Loucy (cell line): ENCODE data around the gene TIE1.

ENCODE experiments used
- H2AFZ ChIP-seq: fragments of 200-600 bp; sonication (generic); 2 replicates; pipeline ENCODE4 v1.6.0; 2016; ENCODE audit warnings: antibody characterized with exemption, mild to moderate bottlenecking, low read length, moderate library complexity
- H3F3A ChIP-seq: fragments of 200-600 bp; 2 replicates; pipeline ENCODE4 v1.6.0; 2016; ENCODE audit warnings: antibody characterized with exemption, low read depth, mild to moderate bottlenecking
- H3K27me3 ChIP-seq: fragments of 200-600 bp; sonication (generic); 2 replicates; pipeline ENCODE4 v1.6.1; 2014; ENCODE audit warnings: low read length, mild to moderate bottlenecking; ENCODE audit not compliant: insufficient read depth, poor library complexity, severe bottlenecking
- H3K36me3 ChIP-seq: fragments of 200-600 bp; sonication (generic); 2 replicates; pipeline ENCODE4 v1.6.1; 2016; ENCODE audit warnings: low read length; ENCODE audit not compliant: insufficient read depth
- H3K4me1 ChIP-seq: fragments of 200-600 bp; sonication (generic); 2 replicates; pipeline ENCODE4 v1.5.1; 2014; ENCODE audit warnings: low read length, mild to moderate bottlenecking; ENCODE audit not compliant: insufficient read depth, poor library complexity, severe bottlenecking
- H3K4me2 ChIP-seq: fragments of 200-600 bp; sonication (generic); 2 replicates; pipeline ENCODE4 v1.6.0; 2014; ENCODE audit warnings: antibody characterized with exemption, low read length, low read depth, mild to moderate bottlenecking; ENCODE audit not compliant: poor library complexity, severe bottlenecking
- H3K4me3 ChIP-seq: fragments of 200-600 bp; sonication (generic); 2 replicates; pipeline ENCODE4 v1.5.1; 2014; ENCODE audit warnings: low read length, mild to moderate bottlenecking, mixed read lengths; ENCODE audit not compliant: poor library complexity, severe bottlenecking
- H3K79me2 ChIP-seq: fragments of 200-600 bp; sonication (generic); 2 replicates; pipeline ENCODE4 v1.6.1; 2014; ENCODE audit warnings: low read length; ENCODE audit not compliant: insufficient read depth
- H3K9ac ChIP-seq: fragments of 200-600 bp; sonication (generic); 2 replicates; pipeline ENCODE4 v1.6.0; 2014; ENCODE audit warnings: mild to moderate bottlenecking, low read depth, low read length, moderate library complexity; ENCODE audit not compliant: poor library complexity, severe bottlenecking
- H3K9me2 ChIP-seq: fragments of 200-600 bp; sonication (generic); replicated peaks from 2 replicates; pipeline ENCODE4 v1.6.1; 2016; ENCODE audit warnings: low read depth, low read length, mixed read lengths
- H3K9me3 ChIP-seq: fragments of 200-600 bp; sonication (generic); 2 replicates; pipeline ENCODE4 v1.6.1; 2014; ENCODE audit warnings: mild to moderate bottlenecking, antibody characterized with exemption, low read length, low read depth; ENCODE audit not compliant: insufficient read depth
- H4K20me1 ChIP-seq: fragments of 200-600 bp; sonication (generic); 2 replicates; pipeline ENCODE4 v1.6.0; 2014; ENCODE audit warnings: antibody characterized with exemption, low read length, mild to moderate bottlenecking; ENCODE audit not compliant: insufficient read depth, poor library complexity, severe bottlenecking
- EZH2phosphoT487 ChIP-seq: fragments of 200-600 bp; IDR thresholded peaks from 2 replicates; pipeline ENCODE4 v1.6.1; 2018; ENCODE audit warnings: antibody characterized with exemption, mild to moderate bottlenecking, moderate library complexity, borderline replicate concordance
- TF ChIP-seq, protein P1 (sequence below): fragments of 200-600 bp; sonication (generic); conservative IDR thresholded peaks from 2 replicates; pipeline ENCODE4 v1.5.1; 2014; ENCODE audit warnings: mild to moderate bottlenecking, antibody characterized with exemption, low read length

TIE1 gene

DNA sequence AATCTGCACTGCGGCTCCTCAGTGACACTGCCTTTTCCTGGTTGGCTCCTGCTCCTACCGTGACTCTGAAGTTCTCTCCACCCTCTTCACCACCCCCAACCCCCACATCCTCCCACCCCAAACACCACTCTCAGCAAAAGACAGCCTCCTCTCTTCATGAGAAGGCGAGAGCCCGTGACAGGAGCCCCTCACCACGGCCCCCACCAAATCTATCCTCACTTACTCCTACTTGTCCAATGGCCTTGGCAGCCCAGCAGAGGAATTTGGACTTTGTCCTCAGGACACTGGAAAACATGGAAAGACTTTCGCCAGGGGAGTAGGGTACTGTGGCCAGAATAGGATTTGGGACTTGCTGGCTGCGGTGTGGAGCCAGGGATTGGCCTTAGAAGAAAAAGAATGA lies 24.1 kb upstream of the TIE1 start:
- H3K9me2 ChIP-seq: no peaks in the 10 kb centered on the region
- H4K20me1 ChIP-seq: no peaks in the 10 kb centered on the region
- H3K9ac ChIP-seq: no peak overlapping the region
- H2AFZ ChIP-seq: no peak overlapping the region
- H3K27me3 ChIP-seq: peaks cover 68% of the 10 kb centered on the region
- H3K79me2 ChIP-seq: no peaks in the 10 kb centered on the region
- H3K4me2 ChIP-seq: no peak overlapping the region
- H3K9me3 ChIP-seq: no peaks in the 10 kb centered on the region
- TF ChIP-seq, protein P1, sequence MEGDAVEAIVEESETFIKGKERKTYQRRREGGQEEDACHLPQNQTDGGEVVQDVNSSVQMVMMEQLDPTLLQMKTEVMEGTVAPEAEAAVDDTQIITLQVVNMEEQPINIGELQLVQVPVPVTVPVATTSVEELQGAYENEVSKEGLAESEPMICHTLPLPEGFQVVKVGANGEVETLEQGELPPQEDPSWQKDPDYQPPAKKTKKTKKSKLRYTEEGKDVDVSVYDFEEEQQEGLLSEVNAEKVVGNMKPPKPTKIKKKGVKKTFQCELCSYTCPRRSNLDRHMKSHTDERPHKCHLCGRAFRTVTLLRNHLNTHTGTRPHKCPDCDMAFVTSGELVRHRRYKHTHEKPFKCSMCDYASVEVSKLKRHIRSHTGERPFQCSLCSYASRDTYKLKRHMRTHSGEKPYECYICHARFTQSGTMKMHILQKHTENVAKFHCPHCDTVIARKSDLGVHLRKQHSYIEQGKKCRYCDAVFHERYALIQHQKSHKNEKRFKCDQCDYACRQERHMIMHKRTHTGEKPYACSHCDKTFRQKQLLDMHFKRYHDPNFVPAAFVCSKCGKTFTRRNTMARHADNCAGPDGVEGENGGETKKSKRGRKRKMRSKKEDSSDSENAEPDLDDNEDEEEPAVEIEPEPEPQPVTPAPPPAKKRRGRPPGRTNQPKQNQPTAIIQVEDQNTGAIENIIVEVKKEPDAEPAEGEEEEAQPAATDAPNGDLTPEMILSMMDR: no peak
- TF ChIP-seq EZH2phosphoT487: no peak
- no peaks in the 10 kb centered on the region for H3F3A ChIP-seq
- no peak overlapping the region for H3K4me3 ChIP-seq
- H3K36me3 ChIP-seq: no peaks in the 10 kb centered on the region
- H3K4me1 ChIP-seq: peaks cover 8% of the 10 kb centered on the region

DNA sequence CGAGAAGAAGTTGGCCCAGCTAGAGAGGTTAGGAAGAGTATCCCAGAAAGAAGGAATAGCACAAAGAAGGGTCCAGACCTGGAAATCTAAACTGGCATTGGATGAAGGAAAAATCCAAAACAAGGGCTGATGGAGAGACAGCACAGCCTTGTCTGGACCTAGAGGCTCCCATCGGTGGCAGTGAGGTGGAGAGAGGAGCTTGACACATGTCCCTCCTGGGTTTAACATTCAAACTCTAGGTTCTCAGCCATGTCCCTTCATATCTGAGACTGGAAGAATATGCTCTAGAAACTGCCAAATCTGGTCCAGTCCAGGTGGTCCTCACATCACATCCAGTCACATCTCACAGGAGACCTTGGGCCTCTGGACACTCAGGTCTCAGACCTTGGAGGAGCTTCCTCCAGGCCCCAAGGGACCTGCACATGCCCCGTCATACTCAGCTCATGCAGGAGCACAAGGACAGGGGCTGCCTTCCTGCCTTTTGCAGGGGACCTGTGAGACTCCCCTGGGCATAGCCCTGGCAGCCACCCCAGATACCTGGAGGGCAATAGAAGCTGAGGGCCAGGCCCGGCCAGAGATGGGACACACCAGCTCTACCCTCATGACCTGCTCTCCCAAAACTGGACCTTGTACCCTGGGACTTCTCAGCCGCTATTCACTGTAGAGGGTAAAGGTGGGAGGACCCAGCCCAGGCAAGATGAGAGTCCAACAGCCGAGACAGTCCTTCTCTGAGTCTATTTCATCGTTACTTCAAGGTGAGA lies 23.5 kb upstream of the TIE1 start:
- Histone ChIP-seq H3K9me2 (no peaks in the 10 kb centered on the region), H3K4me1 (peaks cover 8% of the 10 kb centered on the region), H3K36me3 (no peaks in the 10 kb centered on the region), H3K4me2 (no peak overlapping the region), H3K9ac (no peak overlapping the region), H3K4me3 (no peak overlapping the region), H3K27me3 (peaks cover 62% of the 10 kb centered on the region), H4K20me1 (no peaks in the 10 kb centered on the region), H2AFZ (no peak overlapping the region), H3F3A (no peaks in the 10 kb centered on the region), H3K79me2 (no peaks in the 10 kb centered on the region), H3K9me3 (no peaks in the 10 kb centered on the region)
- TF ChIP-seq EZH2phosphoT487: no peak
- TF ChIP-seq, protein P1: no peak

DNA sequence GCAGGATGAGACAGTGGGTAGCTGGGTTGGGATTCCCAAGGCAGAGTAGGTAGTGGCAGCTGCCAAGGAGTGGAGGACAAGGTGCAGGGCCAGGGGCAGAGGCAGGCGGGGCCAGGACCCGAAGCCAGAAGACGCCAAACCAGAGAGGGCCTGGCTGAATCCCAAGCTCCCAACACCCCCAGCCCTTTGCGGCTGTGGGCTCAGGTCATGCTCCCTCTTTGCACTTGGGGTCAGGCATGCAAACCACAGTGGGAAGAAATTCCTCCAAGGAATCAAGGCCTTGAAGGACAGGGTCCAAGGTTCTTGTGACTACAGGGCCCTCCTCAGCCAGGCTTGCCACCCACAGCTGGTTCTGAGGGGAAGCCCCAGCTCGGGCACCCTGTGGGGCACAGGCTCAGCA lies 21.6 kb upstream of the TIE1 start:
- Histone ChIP-seq H3K9me2 (no peaks in the 10 kb centered on the region), H4K20me1 (no peaks in the 10 kb centered on the region), H3K9ac (no peak overlapping the region), H2AFZ (no peak overlapping the region), H3K4me2 (no peak overlapping the region), H3K4me3 (no peak overlapping the region), H3K4me1 (peaks cover 6% of the 10 kb centered on the region), H3K9me3 (no peaks in the 10 kb centered on the region), H3K79me2 (no peaks in the 10 kb centered on the region), H3K27me3 (peaks cover 52% of the 10 kb centered on the region), H3K36me3 (no peaks in the 10 kb centered on the region), H3F3A (no peaks in the 10 kb centered on the region)
- TF ChIP-seq, protein P1: no peak
- TF ChIP-seq EZH2phosphoT487: no peak
